CD14-positive monocyte (primary cell): ENCODE measurements around the gene MYOM1. TPM values are rescaled to one million over a fixed set of nuclear protein-coding genes. Genes with fewer than 3 reads are reported as not detected.

Experiments used
- DNase-seq, 3 donors: peaks; one replicate each; pipeline ENCODE4 v3.0.0-alpha.2; 2011 to 2022
- H2AFZ ChIP-seq: 2 replicates; pipeline ENCODE4 v1.6.0; 2012; ENCODE audit warnings: mild to moderate bottlenecking, low read depth, low read length, inconsistent platforms; ENCODE audit not compliant: insufficient read depth, poor library complexity, severe bottlenecking
- H3K27ac ChIP-seq, 2 donors: 1 replicate in 1 of 2; 2 replicates in 1 of 2; pipeline ENCODE4 v1.5.1; 2012 to 2013; ENCODE audit warnings: low read length in 2 of 2, control low read depth in 1 of 2, inconsistent platforms in 1 of 2, low read depth in 1 of 2, mild to moderate bottlenecking in 1 of 2
- H3K27me3 ChIP-seq, 2 donors: one replicate each; pipeline versions ENCODE4 v1.6.0 to v1.6.1; 2011 to 2013; ENCODE audit warnings: low read length in 2 of 2; ENCODE audit not compliant: control insufficient read depth in 2 of 2, insufficient read depth in 2 of 2
- H3K36me3 ChIP-seq, 2 donors: replicated peaks in 1 of 2; 1 replicate in 1 of 2; 2 replicates in 1 of 2; pipeline versions ENCODE4 v1.5.1 to v1.6.1; 2012 to 2013; ENCODE audit warnings: low read length in 2 of 2, control low read depth in 1 of 2, inconsistent platforms in 1 of 2, mild to moderate bottlenecking in 1 of 2; ENCODE audit not compliant: insufficient read depth in 2 of 2, control insufficient read depth in 1 of 2
- H3K4me1 ChIP-seq, 2 donors: 1 replicate in 1 of 2; 2 replicates in 1 of 2; pipeline versions ENCODE4 v1.5.1 to v1.6.1; 2012 to 2013; ENCODE audit warnings: low read length in 2 of 2, control low read depth in 1 of 2, inconsistent platforms in 1 of 2, mild to moderate bottlenecking in 1 of 2, moderate library complexity in 1 of 2; ENCODE audit not compliant: insufficient read depth in 2 of 2, control insufficient read depth in 1 of 2
- H3K4me2 ChIP-seq: replicated peaks from 2 replicates; pipeline ENCODE3; 2012; ENCODE audit warnings: low read length, moderate library complexity, mild to moderate bottlenecking; ENCODE audit not compliant: poor library complexity, severe bottlenecking; ENCODE audit errors: extremely low read depth
- H3K4me3 ChIP-seq, 3 experiments: fragments of 200-600 bp in 1 of 3; sonication (generic) in 1 of 3; replicated peaks in 1 of 3; 1 replicate in 2 of 3; 2 replicates in 1 of 3; pipeline ENCODE4 v1.5.1; 2011 to 2013; ENCODE audit warnings: low read length in 3 of 3, mild to moderate bottlenecking in 3 of 3, control low read depth in 2 of 3, low read depth in 2 of 3, inconsistent platforms in 1 of 3, moderate library complexity in 1 of 3
- H3K79me2 ChIP-seq: 2 replicates; pipeline ENCODE4 v1.6.0; 2012; ENCODE audit warnings: mild to moderate bottlenecking, control low read depth, inconsistent platforms, low read length, moderate library complexity; ENCODE audit not compliant: insufficient read depth
- H3K9ac ChIP-seq: 2 replicates; pipeline ENCODE4 v1.6.0; 2017; ENCODE audit warnings: low read length, mild to moderate bottlenecking; ENCODE audit not compliant: insufficient read depth, poor library complexity, severe bottlenecking
- H3K9me3 ChIP-seq, 2 donors: replicated peaks in 1 of 2; 1 replicate in 1 of 2; 2 replicates in 1 of 2; pipeline versions ENCODE4 v1.5.1 to v1.6.1; 2012 to 2013; ENCODE audit warnings: low read length in 2 of 2, control low read depth in 1 of 2; ENCODE audit not compliant: control insufficient read depth in 1 of 2, insufficient read depth in 1 of 2
- H4K20me1 ChIP-seq: 2 replicates; pipeline ENCODE4 v1.6.0; 2012; ENCODE audit warnings: mild to moderate bottlenecking, low read length, control low read depth, moderate library complexity; ENCODE audit not compliant: insufficient read depth
- H3K27ac Mint-ChIP-seq, 7 donors: one replicate each; pipeline ENCODE4 v1.8.0; 2020; ENCODE audit warnings: mild to moderate bottlenecking in 7 of 7, mixed read lengths in 7 of 7, moderate library complexity in 6 of 7, inconsistent platforms in 2 of 7
- H3K27me3 Mint-ChIP-seq, 3 donors: one replicate each; pipeline ENCODE4 v1.8.0; 2021 to 2022; ENCODE audit warnings: low read depth in 3 of 3, mild to moderate bottlenecking in 3 of 3, mixed read lengths in 3 of 3, moderate library complexity in 3 of 3, inconsistent platforms in 1 of 3
- H3K36me3 Mint-ChIP-seq, 2 donors: one replicate each; pipeline ENCODE4 v1.8.0; 2020; ENCODE audit warnings: mixed read lengths in 2 of 2, inconsistent platforms in 1 of 2, mild to moderate bottlenecking in 1 of 2
- H3K4me1 Mint-ChIP-seq: one replicate; pipeline ENCODE4 v1.8.0; 2020; ENCODE audit warnings: mild to moderate bottlenecking, mixed read lengths
- H3K4me3 Mint-ChIP-seq, 2 donors: one replicate each; pipeline ENCODE4 v1.8.0; 2020; ENCODE audit warnings: mild to moderate bottlenecking in 2 of 2, mixed read lengths in 2 of 2, moderate library complexity in 1 of 2
- H3K9me3 Mint-ChIP-seq, 7 donors: one replicate each; pipeline ENCODE4 v1.8.0; 2020 to 2022; ENCODE audit warnings: mixed read lengths in 7 of 7, mild to moderate bottlenecking in 6 of 7, moderate library complexity in 6 of 7, inconsistent platforms in 2 of 7
- CTCF ChIP-seq: fragments of 200-600 bp; IDR thresholded peaks from one replicate; pipeline ENCODE4 v1.8.0; 2022; ENCODE audit warnings: antibody characterized with exemption, mild to moderate bottlenecking
- WGBS: methylation state at CpG from one replicate; pipeline ENCODE4 v1.1.5; 2013; ENCODE audit warnings: missing lambda C conversion rate; ENCODE audit not compliant: insufficient coverage; 5-methylcytosine and 5-hydroxymethylcytosine counted together
- intact Hi-C, 2 donors: fragments of 100-400 bp; cut with micrococcal nuclease; formaldehyde crosslinking; loops; one replicate each; pipeline versions ENCODE4 v1.15.0 to v1.15.1; 2023
- polyA plus RNA-seq, 3 donors: library from polyadenylated mRNA; depleted of rRNA in 1 of 3; unstranded in 2 of 3; stranded (reverse) in 1 of 3; fragments of 300-500 nt in 2 of 3; fragments of >200 nt in 1 of 3; fragmentation: Illumina TruSeq in 2 of 3; gene quantifications; 1 replicate in 2 of 3; 2 replicates in 1 of 3; pipeline ENCODE4 v1.2.3, GENCODE V29; 2012 to 2021

MYOM1 gene
- polyA plus RNA-seq, 3 donors = 0.05 to 0.95 (median 0.22) TPM

- no peak overlapping the region for H2AFZ ChIP-seq
- Mint-ChIP-seq H3K27ac (no peak overlapping the region), H3K9me3 (no peaks in the 10 kb centered on the region), H3K4me1 (peaks cover 30% of the 10 kb centered on the region), H3K4me3 (no peak overlapping the region), H3K27me3 (peaks cover 0 to 1% (median 0%) of the 10 kb centered on the region in 3 donors), H3K36me3 (no peaks in the 10 kb centered on the region)
- H3K4me2 ChIP-seq = no peak overlapping the region
- no peak overlapping the region for H3K4me3 ChIP-seq
- no peak for TF ChIP-seq CTCF
- H3K27me3 ChIP-seq = no peaks in the 10 kb centered on the region
- peaks cover 30 to 31% of the 10 kb centered on the region in 2 donors for H3K4me1 ChIP-seq
- no peaks in the 10 kb centered on the region for H4K20me1 ChIP-seq
- H3K36me3 ChIP-seq = no peaks in the 10 kb centered on the region
- H3K9ac ChIP-seq = no peak overlapping the region
- 100% methylated on average over 6 of the region's 8 CpGs for WGBS
- no peaks in the 10 kb centered on the region for H3K9me3 ChIP-seq
- no peaks in the 10 kb centered on the region for H3K79me2 ChIP-seq
- no peak for DNase-seq
- intact Hi-C loops = no loop called here
- no peak overlapping the region for H3K27ac ChIP-seq
These were observed 178.9 kb downstream of the MYOM1 start for GRCh38 chr18:3040881-3041280.

GRCh38 chr18:3040173-3040572 is 179.6 kb downstream of the MYOM1 start:
- no peaks in the 10 kb centered on the region for H3K9me3 ChIP-seq
- no peaks in the 10 kb centered on the region for H3K36me3 ChIP-seq
- H3K4me3 ChIP-seq = no peak overlapping the region
- H3K27me3 ChIP-seq = no peaks in the 10 kb centered on the region
- intact Hi-C loops = no loop called here
- TF ChIP-seq CTCF = no peak
- WGBS = no CpG with 5 or more reads among the region's 2 CpGs
- H3K9ac ChIP-seq = no peak overlapping the region
- DNase-seq = no peak
- no peak overlapping the region for H3K4me2 ChIP-seq
- H2AFZ ChIP-seq = no peak overlapping the region
- no peaks in the 10 kb centered on the region for H3K79me2 ChIP-seq
- H4K20me1 ChIP-seq = no peaks in the 10 kb centered on the region
- no peak overlapping the region for H3K27ac Mint-ChIP-seq
- no peak overlapping the region for H3K4me3 Mint-ChIP-seq
- no peaks in the 10 kb centered on the region for H3K36me3 Mint-ChIP-seq
- H3K4me1 Mint-ChIP-seq = peaks cover 23% of the 10 kb centered on the region
- H3K9me3 Mint-ChIP-seq = no peaks in the 10 kb centered on the region
- no peak overlapping the region for H3K27ac ChIP-seq
- H3K4me1 ChIP-seq = peaks cover 23 to 25% of the 10 kb centered on the region in 2 donors
- peaks cover 0 to 1% (median 0%) of the 10 kb centered on the region in 3 donors for H3K27me3 Mint-ChIP-seq
